HG03432 (cell line): ENCODE data around the gene TMCC2.
"Not testable (repeated sequence)": the region's sequence is repeated elsewhere in the genome, so short reads cannot be mapped to it uniquely, and the experiment has no call there.

ENCODE experiments used
- ATAC-seq: cut with Tn5 transposase; IDR thresholded peaks from one replicate; pipeline ENCODE4 v1.9.1; 2021; ENCODE audit warnings: mild to moderate bottlenecking, moderate library complexity; ENCODE audit not compliant: unreplicated experiment

Gene TMCC2

GRCh38 chr1:205227584-205228013 lies at the start of gene TMCC2:
TMCC2 (plus strand) TSS chr1:205227946; CDS start chr1:205228565, 619 bp downstream.
- peak; percentile 87 for ATAC-seq

- no peak for ATAC-seq
Observed at GRCh38 chr1:205179842-205180241, 47.9 kb upstream of the TMCC2 start.

DNA sequence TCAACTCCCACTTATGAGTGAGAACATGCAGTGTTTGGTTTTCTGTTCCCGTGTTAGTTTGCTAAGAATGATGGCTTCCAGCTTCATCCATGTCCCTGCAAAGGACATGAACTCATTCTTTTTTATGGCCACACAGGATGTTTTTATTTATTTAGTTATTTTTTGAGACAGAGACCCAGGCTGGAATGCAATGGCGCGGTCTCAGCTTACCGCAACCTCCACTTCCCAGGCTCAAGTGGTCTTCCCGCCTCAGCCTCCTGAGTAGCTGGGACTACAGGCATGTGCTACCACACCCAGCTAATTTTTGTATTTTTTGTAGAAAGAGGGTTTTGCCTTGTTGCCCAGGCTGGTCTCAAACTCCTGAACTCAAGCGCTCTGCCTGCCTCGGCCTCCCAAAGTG lies 47.4 kb upstream of the TMCC2 start:
- ATAC-seq, result not testable (repeated sequence)

- ATAC-seq, result no peak
Observed at GRCh38 chr1:205182930-205183329, 44.8 kb upstream of the TMCC2 start.

DNA sequence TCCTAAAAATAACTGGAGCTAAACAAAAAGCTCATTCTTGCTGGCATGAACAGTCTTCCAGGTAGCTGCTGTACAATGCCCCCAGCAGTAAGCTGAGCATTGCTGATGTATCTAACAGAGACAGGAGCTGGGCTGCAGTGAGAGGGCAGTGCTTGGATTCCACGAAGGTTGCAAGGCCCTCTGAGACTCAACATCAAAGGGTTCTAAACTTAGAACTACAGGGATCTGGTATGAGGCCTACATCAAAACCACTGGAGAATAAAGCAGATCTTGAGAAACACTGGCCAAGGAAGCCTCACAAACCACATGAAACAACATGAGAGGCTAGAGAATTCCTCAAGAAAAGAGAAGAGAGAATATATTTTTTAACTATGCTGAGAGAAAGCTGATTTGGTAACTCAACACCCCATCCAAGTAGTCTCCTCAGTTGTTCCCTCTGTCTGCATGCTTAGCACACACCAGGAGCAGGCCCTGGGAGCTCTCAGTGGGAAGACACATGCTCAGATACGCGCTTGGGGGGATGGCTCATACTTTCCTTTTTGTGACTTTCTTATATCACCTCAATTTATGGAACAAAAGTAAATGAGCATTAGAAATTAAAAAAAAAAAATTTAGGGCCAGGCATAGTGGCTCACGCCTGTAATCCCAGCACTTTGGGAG lies 43.9 kb upstream of the TMCC2 start:
- ATAC-seq, result no peak

DNA sequence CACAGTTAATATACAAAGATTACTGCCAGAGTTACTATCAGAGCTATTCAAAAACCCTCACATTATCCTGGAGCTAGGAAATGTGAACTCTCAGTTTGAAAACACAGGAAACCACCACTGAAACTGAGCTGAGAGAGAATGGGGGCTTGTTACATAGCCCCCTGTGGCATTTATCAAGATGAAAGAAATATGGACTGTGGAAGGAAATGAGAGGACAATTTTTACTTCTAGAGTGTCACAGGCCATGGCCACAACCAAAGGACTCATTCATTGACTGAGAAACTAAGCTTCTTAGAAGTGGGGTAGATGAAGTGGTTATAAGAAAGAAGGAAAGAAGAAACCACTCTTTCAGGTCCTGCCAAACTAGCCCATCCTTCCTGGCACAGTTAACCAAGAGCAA lies 41.6 kb upstream of the TMCC2 start:
- ATAC-seq, result no peak

- ATAC-seq, result no peak
Observed at GRCh38 chr1:205187420-205187819, 40.3 kb upstream of the TMCC2 start.

DNA sequence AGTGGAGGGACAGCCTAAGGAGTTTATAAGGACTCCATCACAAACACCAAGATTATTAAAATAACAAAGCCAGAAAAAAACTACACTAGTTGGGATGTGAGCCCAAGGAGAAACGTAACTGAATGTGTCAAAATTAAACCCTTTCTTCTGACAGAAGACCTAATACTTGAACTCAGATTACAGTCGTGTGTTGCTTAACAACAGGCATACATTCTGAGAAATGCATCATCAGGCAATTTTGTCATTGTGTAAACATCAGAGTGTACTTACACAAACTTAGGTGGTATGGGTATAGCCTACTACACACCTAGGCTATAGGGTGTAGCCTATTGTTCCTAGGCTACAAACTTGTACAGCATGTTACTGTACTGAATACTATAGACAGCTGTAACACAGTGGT lies 39.6 kb upstream of the TMCC2 start:
- ATAC-seq, result no peak

DNA sequence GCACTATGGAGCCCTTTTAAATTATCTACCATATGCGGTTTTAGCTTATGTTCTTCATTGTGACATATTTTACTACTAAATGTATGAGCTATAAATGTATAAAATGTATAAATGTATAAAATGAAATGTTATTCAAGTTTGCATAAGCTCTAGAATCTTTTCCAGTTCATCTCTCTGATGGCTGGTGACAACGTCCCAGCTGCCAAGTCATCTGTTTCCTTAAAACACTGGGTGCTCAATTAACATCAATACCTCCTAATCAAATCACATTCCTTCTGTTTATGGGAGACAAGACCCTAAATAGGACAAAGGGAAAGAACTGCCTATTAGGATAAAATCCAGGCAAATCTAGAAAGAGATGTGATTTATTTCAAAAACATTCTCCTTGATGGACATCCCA lies 39.1 kb upstream of the TMCC2 start:
- ATAC-seq, result no peak

DNA sequence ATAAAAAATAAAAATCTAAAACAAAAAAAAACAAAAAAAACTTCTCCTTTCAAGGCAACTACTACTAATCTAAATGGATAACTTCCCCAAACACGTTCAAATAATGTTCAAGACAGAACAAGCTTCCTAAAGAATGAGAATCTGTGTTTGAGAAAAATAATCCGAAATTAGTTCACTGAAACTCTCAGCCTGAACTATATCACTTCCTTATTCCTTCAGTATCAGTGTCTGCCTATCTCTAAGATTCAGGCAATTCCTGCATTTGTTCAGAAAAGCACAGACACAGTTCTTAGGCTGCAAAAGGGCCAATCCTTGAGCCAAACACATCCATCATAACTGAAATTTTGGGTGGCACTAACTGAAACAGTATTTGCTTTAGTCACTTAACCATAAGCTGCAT lies 38.6 kb upstream of the TMCC2 start:
- no peak for ATAC-seq

DNA sequence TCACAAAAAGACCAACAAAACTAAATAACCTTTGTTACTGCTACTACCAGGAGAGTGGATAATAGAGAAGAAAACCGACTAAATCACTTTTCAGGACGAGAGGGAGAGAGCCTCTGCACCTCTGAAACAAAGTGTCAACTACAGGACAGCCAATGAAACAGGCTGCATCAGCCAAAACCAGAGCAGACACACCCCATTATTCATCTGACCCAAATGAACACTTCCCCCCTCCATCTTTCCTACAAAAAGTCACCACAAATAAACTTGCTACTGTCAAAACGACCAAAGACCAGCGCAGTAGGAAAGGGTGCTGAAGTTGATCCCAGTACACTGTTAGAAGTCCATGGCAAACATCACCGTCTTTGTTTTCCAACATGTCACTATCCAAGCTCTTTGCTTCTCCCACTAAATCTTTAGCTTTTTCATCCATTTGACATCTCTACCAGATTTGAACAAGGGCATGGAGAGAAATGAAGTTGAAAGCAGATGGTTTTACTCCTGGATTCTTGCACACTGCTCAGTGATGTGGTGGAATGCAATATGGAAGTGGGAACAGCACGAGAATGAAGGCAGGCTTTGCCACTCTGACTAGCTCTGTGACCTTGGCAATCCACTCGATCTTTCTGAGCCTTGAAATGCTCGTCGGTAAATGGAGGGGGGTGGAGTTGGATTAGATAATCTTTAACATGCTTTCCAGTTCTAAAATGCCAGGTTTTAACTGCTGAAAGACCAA lies 36.7 kb upstream of the TMCC2 start:
- ATAC-seq, result no peak

DNA sequence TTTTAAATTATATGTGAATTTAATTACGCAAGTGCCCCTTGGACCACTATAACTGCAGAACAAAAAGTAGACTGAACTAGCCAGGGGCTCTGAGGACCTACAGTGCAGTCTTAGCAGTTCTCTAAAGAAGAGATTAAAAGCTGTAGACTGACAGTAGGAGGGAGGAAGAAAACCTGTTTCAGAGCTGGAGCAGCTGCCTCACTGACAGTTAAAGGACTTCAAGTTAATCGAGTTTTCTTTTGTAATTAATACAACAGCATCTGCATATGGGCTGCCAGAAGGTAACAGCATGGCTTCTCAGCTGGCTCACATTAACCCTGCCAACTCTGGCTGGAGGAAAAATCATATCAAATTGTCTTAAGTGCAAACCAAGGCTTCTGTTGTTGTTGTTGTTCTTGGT lies 36.1 kb upstream of the TMCC2 start:
- no peak for ATAC-seq

- ATAC-seq, result no peak
Observed at GRCh38 chr1:205192287-205192686, 35.5 kb upstream of the TMCC2 start.

GRCh38 chr1:205199090-205199930 lies 28.4 kb upstream of the TMCC2 start:
- ATAC-seq, result no peak

DNA sequence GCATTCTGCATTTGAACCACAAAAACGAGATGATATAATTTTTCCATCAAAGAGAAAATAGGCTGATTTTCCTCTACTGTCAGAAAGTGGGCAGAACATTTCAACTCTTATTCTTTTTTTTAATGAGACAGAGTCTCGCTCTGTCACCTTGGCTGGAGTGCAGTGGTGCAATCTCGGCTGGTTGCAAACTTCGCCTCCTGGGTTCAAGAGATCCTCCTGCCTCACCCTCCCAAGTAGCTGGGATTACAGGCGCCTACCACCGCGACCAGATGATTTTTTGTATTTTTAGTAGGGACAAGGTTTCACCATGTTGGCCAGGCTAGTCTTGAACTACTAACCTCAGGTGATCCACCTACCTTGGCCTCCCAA lies 27.8 kb upstream of the TMCC2 start:
- ATAC-seq, result no peak

- ATAC-seq, result no peak
Observed at GRCh38 chr1:205204552-205204951, 23.2 kb upstream of the TMCC2 start.

DNA sequence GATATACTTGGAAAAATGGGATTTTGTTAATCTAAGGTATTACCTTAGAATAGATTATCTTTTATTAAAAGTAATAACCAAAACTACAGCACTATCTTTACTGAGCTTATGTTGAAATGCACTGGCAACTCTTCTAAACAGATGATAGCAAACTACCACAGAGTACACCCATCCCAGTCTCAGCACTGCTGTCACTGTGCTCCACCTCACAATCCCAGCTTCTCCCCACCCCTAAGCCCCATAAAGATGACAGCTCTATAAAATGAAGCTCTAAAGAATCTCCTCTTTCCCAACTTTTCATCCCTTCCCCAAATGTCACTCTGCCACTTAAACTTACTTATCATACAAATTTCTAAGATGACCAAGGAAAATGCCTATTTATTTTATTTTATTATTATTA lies 22.7 kb upstream of the TMCC2 start:
- ATAC-seq, result no peak

GRCh38 chr1:205208811-205209210 lies 18.9 kb upstream of the TMCC2 start:
- no peak for ATAC-seq

DNA sequence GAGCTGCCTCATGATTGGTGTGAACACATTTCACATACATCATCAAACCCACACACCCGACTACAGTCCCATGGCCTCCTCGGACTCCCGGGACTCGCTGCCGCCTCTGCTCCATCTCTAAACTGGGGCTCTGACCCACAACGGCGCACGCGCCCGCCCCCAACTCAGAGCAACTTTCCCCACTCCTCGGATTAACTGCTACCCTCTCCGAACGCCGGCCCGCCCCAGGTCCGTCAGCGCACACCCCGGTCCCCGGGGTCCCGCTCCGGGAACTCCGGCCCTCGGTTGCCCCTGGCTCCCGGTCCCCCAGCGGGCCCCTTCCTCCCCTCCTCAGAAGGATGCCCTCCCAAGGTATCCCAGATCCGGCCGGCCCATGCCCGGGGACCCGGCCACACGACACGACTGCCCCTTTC lies 17.0 kb upstream of the TMCC2 start:
- no peak for ATAC-seq

GRCh38 chr1:205211169-205211838 lies 16.4 kb upstream of the TMCC2 start, which contains the start of gene DSTYK:
DSTYK (minus strand) TSS chr1:205211702; CDS start chr1:205211535, 167 bp downstream.
- peak; percentile 81 for ATAC-seq
